CD14-positive monocyte (primary cell): Measurements from ENCODE around the gene ADSL. TPM values are rescaled to one million over a fixed set of nuclear protein-coding genes. Genes with fewer than 3 reads are reported as not detected.

Source experiments
- DNase-seq, 3 donors: peaks; one replicate each; pipeline ENCODE4 v3.0.0-alpha.2; 2011 to 2022
- H2AFZ ChIP-seq: 2 replicates; pipeline ENCODE4 v1.6.0; 2012; ENCODE audit warnings: mild to moderate bottlenecking, low read depth, low read length, inconsistent platforms; ENCODE audit not compliant: insufficient read depth, poor library complexity, severe bottlenecking
- H3K27ac ChIP-seq, 2 donors: 1 replicate in 1 of 2; 2 replicates in 1 of 2; pipeline ENCODE4 v1.5.1; 2012 to 2013; ENCODE audit warnings: low read length in 2 of 2, control low read depth in 1 of 2, inconsistent platforms in 1 of 2, low read depth in 1 of 2, mild to moderate bottlenecking in 1 of 2
- H3K27me3 ChIP-seq, 2 donors: one replicate each; pipeline versions ENCODE4 v1.6.0 to v1.6.1; 2011 to 2013; ENCODE audit warnings: low read length in 2 of 2; ENCODE audit not compliant: control insufficient read depth in 2 of 2, insufficient read depth in 2 of 2
- H3K36me3 ChIP-seq, 2 donors: replicated peaks in 1 of 2; 1 replicate in 1 of 2; 2 replicates in 1 of 2; pipeline versions ENCODE4 v1.5.1 to v1.6.1; 2012 to 2013; ENCODE audit warnings: low read length in 2 of 2, control low read depth in 1 of 2, inconsistent platforms in 1 of 2, mild to moderate bottlenecking in 1 of 2; ENCODE audit not compliant: insufficient read depth in 2 of 2, control insufficient read depth in 1 of 2
- H3K4me1 ChIP-seq, 2 donors: 1 replicate in 1 of 2; 2 replicates in 1 of 2; pipeline versions ENCODE4 v1.5.1 to v1.6.1; 2012 to 2013; ENCODE audit warnings: low read length in 2 of 2, control low read depth in 1 of 2, inconsistent platforms in 1 of 2, mild to moderate bottlenecking in 1 of 2, moderate library complexity in 1 of 2; ENCODE audit not compliant: insufficient read depth in 2 of 2, control insufficient read depth in 1 of 2
- H3K4me2 ChIP-seq: replicated peaks from 2 replicates; pipeline ENCODE3; 2012; ENCODE audit warnings: low read length, moderate library complexity, mild to moderate bottlenecking; ENCODE audit not compliant: poor library complexity, severe bottlenecking; ENCODE audit errors: extremely low read depth
- H3K4me3 ChIP-seq, 3 experiments: fragments of 200-600 bp in 1 of 3; sonication (generic) in 1 of 3; replicated peaks in 1 of 3; 1 replicate in 2 of 3; 2 replicates in 1 of 3; pipeline ENCODE4 v1.5.1; 2011 to 2013; ENCODE audit warnings: low read length in 3 of 3, mild to moderate bottlenecking in 3 of 3, control low read depth in 2 of 3, low read depth in 2 of 3, inconsistent platforms in 1 of 3, moderate library complexity in 1 of 3
- H3K79me2 ChIP-seq: 2 replicates; pipeline ENCODE4 v1.6.0; 2012; ENCODE audit warnings: mild to moderate bottlenecking, control low read depth, inconsistent platforms, low read length, moderate library complexity; ENCODE audit not compliant: insufficient read depth
- H3K9ac ChIP-seq: 2 replicates; pipeline ENCODE4 v1.6.0; 2017; ENCODE audit warnings: low read length, mild to moderate bottlenecking; ENCODE audit not compliant: insufficient read depth, poor library complexity, severe bottlenecking
- H3K9me3 ChIP-seq, 2 donors: replicated peaks in 1 of 2; 1 replicate in 1 of 2; 2 replicates in 1 of 2; pipeline versions ENCODE4 v1.5.1 to v1.6.1; 2012 to 2013; ENCODE audit warnings: low read length in 2 of 2, control low read depth in 1 of 2; ENCODE audit not compliant: control insufficient read depth in 1 of 2, insufficient read depth in 1 of 2
- H4K20me1 ChIP-seq: 2 replicates; pipeline ENCODE4 v1.6.0; 2012; ENCODE audit warnings: mild to moderate bottlenecking, low read length, control low read depth, moderate library complexity; ENCODE audit not compliant: insufficient read depth
- H3K27ac Mint-ChIP-seq, 7 donors: one replicate each; pipeline ENCODE4 v1.8.0; 2020; ENCODE audit warnings: mild to moderate bottlenecking in 7 of 7, mixed read lengths in 7 of 7, moderate library complexity in 6 of 7, inconsistent platforms in 2 of 7
- H3K27me3 Mint-ChIP-seq, 3 donors: one replicate each; pipeline ENCODE4 v1.8.0; 2021 to 2022; ENCODE audit warnings: low read depth in 3 of 3, mild to moderate bottlenecking in 3 of 3, mixed read lengths in 3 of 3, moderate library complexity in 3 of 3, inconsistent platforms in 1 of 3
- H3K36me3 Mint-ChIP-seq, 2 donors: one replicate each; pipeline ENCODE4 v1.8.0; 2020; ENCODE audit warnings: mixed read lengths in 2 of 2, inconsistent platforms in 1 of 2, mild to moderate bottlenecking in 1 of 2
- H3K4me1 Mint-ChIP-seq: one replicate; pipeline ENCODE4 v1.8.0; 2020; ENCODE audit warnings: mild to moderate bottlenecking, mixed read lengths
- H3K4me3 Mint-ChIP-seq, 2 donors: one replicate each; pipeline ENCODE4 v1.8.0; 2020; ENCODE audit warnings: mild to moderate bottlenecking in 2 of 2, mixed read lengths in 2 of 2, moderate library complexity in 1 of 2
- H3K9me3 Mint-ChIP-seq, 7 donors: one replicate each; pipeline ENCODE4 v1.8.0; 2020 to 2022; ENCODE audit warnings: mixed read lengths in 7 of 7, mild to moderate bottlenecking in 6 of 7, moderate library complexity in 6 of 7, inconsistent platforms in 2 of 7
- WGBS: methylation state at CpG from one replicate; pipeline ENCODE4 v1.1.5; 2013; ENCODE audit warnings: missing lambda C conversion rate; ENCODE audit not compliant: insufficient coverage; 5-methylcytosine and 5-hydroxymethylcytosine counted together
- intact Hi-C, 2 donors: fragments of 100-400 bp; cut with micrococcal nuclease; formaldehyde crosslinking; loops; one replicate each; pipeline versions ENCODE4 v1.15.0 to v1.15.1; 2023
- polyA plus RNA-seq, 3 donors: library from polyadenylated mRNA; depleted of rRNA in 1 of 3; unstranded in 2 of 3; stranded (reverse) in 1 of 3; fragments of 300-500 nt in 2 of 3; fragments of >200 nt in 1 of 3; fragmentation: Illumina TruSeq in 2 of 3; gene quantifications; 1 replicate in 2 of 3; 2 replicates in 1 of 3; pipeline ENCODE4 v1.2.3, GENCODE V29; 2012 to 2021
- TF ChIP-seq, protein P1 (sequence below): fragments of 200-600 bp; IDR thresholded peaks from one replicate; pipeline ENCODE4 v1.8.0; 2022; ENCODE audit warnings: antibody characterized with exemption, mild to moderate bottlenecking

ADSL gene
- polyA plus RNA-seq, 3 donors, result 56.7 to 82.3 (median 65.1) TPM

DNA sequence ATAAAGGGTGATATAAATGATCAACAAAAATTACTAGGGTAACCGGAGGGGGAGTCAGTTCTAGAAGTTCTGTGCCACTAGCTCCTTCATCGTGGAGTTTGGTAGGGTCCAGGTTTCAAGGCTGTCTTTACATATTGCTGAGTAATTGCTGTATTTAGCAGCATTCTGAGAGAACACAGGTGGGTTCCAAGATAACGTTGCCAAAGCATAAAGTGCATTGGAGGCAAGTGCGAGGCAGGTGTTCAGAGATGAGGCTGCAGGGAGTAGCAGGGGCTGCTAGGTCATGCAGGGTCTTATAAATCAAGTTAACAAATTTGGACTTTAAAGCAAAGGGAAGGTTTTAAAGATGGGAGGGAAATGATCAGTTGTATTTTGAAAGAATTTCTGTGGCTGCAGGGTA lies 41.9 kb downstream of the ADSL start:
- H3K79me2 ChIP-seq, result peaks cover 20% of the 10 kb centered on the region
- Mint-ChIP-seq H3K4me1 (peaks cover 31% of the 10 kb centered on the region), H3K36me3 (peaks cover 19 to 24% of the 10 kb centered on the region in 2 donors), H3K9me3 (no peaks in the 10 kb centered on the region), H3K4me3 (no peak overlapping the region), H3K27me3 (peaks cover 0 to 1% (median 0%) of the 10 kb centered on the region in 3 donors), H3K27ac (no peak overlapping the region)
- H3K27ac ChIP-seq, result no peak overlapping the region
- intact Hi-C loops, result no loop called here
- H3K9me3 ChIP-seq, result no peaks in the 10 kb centered on the region
- H4K20me1 ChIP-seq, result peaks cover 69% of the 10 kb centered on the region
- H3K4me1 ChIP-seq, result peaks cover 22 to 25% of the 10 kb centered on the region in 2 donors
- no peak overlapping the region for H3K9ac ChIP-seq
- H3K36me3 ChIP-seq, result no peaks in the 10 kb centered on the region
- TF ChIP-seq, protein P1, sequence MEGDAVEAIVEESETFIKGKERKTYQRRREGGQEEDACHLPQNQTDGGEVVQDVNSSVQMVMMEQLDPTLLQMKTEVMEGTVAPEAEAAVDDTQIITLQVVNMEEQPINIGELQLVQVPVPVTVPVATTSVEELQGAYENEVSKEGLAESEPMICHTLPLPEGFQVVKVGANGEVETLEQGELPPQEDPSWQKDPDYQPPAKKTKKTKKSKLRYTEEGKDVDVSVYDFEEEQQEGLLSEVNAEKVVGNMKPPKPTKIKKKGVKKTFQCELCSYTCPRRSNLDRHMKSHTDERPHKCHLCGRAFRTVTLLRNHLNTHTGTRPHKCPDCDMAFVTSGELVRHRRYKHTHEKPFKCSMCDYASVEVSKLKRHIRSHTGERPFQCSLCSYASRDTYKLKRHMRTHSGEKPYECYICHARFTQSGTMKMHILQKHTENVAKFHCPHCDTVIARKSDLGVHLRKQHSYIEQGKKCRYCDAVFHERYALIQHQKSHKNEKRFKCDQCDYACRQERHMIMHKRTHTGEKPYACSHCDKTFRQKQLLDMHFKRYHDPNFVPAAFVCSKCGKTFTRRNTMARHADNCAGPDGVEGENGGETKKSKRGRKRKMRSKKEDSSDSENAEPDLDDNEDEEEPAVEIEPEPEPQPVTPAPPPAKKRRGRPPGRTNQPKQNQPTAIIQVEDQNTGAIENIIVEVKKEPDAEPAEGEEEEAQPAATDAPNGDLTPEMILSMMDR, result no peak
- H3K4me2 ChIP-seq, result no peak overlapping the region
- no peak overlapping the region for H3K4me3 ChIP-seq
- no peak overlapping the region for H2AFZ ChIP-seq
- no peak for DNase-seq
- H3K27me3 ChIP-seq, result no peaks in the 10 kb centered on the region
- WGBS, result 40% methylated on average over 4 of the region's 4 CpGs

DNA sequence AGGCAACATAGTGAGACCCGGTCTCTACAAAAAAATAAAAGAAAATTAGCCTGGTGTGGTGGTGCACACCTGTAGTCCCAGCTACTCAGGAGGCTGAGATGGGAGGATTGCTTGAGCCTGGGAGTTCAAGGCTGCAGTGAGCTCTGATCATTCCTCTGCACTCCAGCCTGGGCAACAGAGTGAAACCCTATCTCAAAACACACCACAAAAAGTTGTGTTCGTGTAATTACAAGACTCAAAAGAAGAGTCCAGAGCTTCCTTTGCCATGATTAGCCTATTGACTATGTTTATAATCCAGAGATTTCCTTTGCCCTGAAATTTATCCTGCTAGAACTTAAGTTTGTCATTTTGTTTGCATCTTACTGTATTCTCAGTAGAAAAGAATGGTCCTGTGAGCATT lies 45.1 kb downstream of the ADSL start:
- WGBS, result 93% methylated on average over 2 of the region's 2 CpGs
- Histone ChIP-seq H3K27me3 (no peaks in the 10 kb centered on the region), H2AFZ (no peak overlapping the region), H3K9me3 (no peaks in the 10 kb centered on the region), H3K36me3 (peaks cover 0 to 9% of the 10 kb centered on the region in 2 donors), H3K4me3 (no peak overlapping the region), H3K9ac (no peak overlapping the region), H4K20me1 (peaks cover 45% of the 10 kb centered on the region), H3K4me1 (no peaks in the 10 kb centered on the region), H3K4me2 (no peak overlapping the region), H3K79me2 (peaks cover 11% of the 10 kb centered on the region), H3K27ac (no peak overlapping the region)
- TF ChIP-seq, protein P1, result no peak
- Mint-ChIP-seq H3K9me3 (no peaks in the 10 kb centered on the region), H3K27ac (no peak overlapping the region), H3K36me3 (peaks cover 31 to 46% of the 10 kb centered on the region in 2 donors), H3K4me1 (peaks cover 13% of the 10 kb centered on the region), H3K4me3 (no peak overlapping the region), H3K27me3 (peaks cover 0 to 1% (median 0%) of the 10 kb centered on the region in 3 donors)
- intact Hi-C loops, result no loop called here
- no peak for DNase-seq
